ENCODE data around the gene RB1.
"Not testable (repeated sequence)": the region's sequence is repeated elsewhere in the genome, so short reads cannot be mapped to it uniquely, and the experiment has no call there.

The RB1 gene

DNA sequence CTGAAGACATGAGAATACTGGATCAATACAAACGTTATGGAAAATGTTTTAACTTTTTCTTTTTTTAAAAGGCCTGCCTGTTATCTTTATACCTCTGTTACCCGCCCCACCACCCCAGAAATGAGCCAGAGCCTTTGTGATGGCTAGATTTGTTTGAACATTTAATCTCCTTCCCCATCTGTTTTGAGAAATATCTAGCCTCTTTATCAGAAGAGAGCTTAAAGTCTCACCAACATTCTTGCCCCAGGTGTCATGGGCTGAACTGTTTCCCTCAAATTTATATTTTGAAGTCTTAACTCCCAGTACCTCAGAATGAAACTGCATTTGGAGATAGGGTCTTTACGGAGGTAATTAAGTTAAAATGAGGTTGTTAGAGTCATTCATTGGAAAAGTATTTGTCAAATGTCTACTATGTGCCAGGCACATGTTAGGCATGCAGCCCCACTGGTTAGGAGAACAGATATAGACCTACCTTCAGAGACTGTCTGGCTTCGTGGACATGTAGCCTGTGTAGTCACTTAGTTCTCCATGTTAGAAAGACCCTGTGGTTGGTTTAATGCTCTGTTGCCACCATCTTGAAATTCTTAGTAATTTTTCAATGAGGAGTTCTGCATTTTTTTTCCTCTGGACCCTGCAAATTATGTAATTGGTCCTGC, 6.3 kb upstream of the RB1 start:
- DNase-seq (ENCODE audit: low read depth), result no peak

DNA sequence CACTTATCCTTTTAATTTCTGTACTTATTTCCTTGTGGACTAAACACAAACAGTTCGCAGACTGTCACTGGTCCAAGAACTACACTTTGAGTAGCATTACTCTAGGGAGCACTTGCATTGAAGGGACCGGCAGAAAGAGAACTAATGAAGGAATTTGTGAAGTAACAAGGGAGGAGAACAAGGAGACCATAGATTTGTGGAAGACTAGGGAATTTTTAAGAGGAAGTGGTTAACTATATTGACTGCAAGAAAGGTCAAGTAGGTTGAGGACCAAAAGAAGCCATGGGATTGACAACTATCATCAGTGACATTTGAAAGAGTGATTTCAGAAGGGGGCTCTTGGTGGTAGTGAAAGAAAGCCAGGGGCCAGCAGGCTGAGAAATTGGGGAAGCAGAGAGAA, 4.0 kb upstream of the RB1 start:
- DNase-seq (ENCODE audit: low read depth), result no peak

GRCh38 chr13:48302871-48303358, 636 bp upstream of the RB1 start:
- DNase-seq (ENCODE audit: low read depth), result no peak

DNA sequence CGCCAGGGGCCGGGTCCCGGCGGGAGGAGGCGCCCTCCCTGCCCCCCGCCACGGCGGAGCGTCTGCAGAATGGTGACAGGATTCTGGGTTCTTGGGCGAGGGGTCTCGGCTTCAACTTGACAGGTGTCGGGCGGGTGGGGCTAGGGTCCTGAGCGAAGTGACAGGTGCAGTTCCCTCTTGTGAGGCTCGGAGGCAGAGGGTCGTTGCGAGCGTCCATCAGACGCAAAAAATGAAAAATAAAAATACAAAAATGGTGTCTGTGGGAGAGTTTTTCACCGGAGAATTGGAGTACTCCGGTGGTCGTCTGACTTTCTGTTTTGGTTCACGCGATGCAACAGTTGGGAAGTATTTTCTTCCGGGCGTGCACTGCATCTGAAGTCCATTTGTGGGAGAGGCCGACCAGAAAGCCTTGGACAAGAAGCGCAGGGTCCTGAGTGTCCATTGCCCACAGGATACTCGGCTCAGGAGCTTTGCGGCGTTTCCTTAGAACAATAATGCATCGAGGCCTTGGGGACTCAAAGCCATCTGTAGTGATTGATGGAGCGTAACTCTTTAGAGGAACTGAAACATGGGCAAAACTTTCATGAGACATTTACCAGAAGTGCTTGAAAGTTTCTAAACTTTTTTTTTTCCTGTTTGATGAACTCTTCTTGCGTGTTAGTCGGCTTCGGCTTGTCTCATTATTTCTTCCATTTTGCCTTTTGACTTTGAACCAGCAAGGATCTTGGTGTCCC, 759 bp downstream of the RB1 start:
- no peak for DNase-seq (ENCODE audit: low read depth)

DNA sequence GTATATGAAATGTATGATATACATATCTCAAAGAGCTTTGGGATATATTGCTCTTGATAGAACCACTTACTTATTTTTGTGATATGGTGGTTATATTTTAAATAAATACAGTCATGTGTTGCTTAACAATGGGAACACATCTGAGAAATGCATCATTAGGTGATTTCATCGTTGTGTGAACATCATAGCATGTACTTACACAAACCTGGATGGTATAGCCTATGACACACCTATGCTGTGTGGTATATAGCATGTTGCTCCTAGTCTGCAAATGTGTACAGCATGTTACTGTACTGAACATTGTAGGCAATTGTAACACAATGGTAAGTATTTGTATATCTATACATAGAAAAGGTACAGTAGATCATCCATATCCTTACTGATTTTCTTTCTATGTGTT, 7.7 kb downstream of the RB1 start:
- no peak for DNase-seq (ENCODE audit: low read depth)

DNA sequence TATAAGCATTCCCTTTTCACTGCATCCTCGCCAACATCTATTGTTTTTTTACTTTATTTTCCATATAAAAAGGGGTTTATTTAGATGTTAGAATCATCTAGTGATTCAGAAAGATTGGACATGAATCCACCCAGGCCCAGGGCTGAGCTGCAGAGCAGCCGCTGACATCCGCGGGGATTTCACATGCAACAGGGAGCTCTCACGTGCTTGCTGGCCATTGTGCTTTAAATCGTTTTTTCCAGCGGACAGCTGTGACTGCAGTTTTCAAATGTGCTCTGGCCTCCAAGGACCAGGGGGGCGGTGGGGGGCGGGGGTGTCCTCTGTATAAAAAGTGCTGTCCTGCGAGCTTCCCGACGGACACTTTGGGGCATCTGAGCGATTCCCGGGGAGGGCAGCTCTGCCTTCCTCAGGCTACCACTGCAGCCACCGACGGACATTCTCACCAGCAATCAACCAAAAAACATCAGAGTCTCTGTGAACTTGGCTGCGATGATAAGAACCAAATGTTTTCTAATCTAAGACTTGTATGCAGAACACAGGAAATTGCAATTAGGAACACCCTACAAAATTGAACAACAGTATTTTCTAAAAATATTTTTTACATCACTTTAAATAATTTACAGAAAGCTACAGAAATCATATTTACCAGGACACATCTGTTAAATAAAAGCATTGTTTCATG, 12.6 kb downstream of the RB1 start:
- DNase-seq (ENCODE audit: low read depth), result no peak

GRCh38 chr13:48316826-48317510, 13.4 kb downstream of the RB1 start:
- no peak for DNase-seq (ENCODE audit: low read depth)

DNA sequence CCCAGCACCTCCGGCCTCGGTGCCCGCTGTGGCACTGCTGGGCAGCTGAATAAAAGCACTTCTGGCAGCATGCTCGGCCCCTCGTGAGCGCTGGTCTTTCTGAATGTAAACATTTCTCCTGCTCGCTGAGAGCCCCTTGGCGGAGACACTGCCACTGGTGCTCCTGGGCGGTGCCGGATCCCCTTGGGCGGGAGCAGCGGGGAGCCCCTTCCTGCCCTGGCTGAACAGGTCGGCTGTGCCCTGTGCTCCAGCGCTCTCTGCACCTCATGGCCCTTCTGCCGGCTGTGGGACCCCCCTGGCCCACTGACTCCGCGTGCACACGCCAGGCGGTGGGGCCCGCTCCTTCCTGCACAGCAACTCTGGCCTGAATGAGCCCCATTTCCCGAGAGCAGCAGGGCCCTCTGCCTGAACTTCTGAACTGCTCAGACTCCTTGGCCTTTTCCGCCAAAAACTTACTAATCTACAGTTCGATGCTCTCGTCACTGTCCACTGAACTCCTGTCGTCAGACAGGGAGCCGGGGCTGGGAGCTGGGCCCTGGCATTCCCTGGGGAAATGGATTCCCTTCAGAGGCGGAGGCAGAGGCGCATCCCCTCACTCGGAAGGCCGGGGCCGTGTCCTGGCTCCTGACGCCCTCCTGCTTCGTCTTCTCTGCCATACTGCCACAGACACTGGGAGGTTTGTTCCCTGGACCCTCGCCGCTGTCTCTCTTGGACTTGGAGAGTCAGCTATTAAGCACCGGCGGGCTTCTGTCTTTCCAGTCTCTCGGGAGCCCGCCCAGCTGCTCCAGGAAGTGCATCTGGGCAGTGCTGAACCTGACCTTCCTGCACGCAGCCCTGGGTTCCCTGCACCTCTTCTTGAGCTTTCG, 14.2 kb downstream of the RB1 start:
- no peak for DNase-seq (ENCODE audit: low read depth)

DNA sequence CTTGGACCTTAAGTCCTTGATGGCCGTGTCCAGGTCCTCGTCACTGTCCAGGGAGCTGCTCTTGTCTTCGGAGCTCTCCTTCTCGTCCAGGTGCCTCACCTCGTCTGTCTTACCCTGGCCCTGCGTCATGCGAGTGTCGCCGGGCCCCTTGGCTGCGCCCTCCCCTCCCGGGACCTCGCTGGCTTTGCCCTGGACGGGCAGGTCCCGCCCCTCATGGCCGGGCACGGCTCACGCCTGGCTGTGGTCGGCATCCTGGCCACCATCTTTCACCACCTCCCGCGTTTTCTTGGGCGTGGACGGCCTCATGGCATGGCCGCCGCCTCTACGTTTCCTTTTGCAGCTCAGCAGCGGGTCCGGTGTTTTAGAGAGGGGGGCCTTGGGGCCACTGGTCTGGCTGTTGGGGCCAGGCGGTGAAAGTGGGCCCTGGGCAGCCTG, 14.8 kb downstream of the RB1 start:
- DNase-seq (ENCODE audit: low read depth), result no peak

GRCh38 chr13:48318821-48319511, 15.4 kb downstream of the RB1 start:
- no peak for DNase-seq (ENCODE audit: low read depth)

DNA sequence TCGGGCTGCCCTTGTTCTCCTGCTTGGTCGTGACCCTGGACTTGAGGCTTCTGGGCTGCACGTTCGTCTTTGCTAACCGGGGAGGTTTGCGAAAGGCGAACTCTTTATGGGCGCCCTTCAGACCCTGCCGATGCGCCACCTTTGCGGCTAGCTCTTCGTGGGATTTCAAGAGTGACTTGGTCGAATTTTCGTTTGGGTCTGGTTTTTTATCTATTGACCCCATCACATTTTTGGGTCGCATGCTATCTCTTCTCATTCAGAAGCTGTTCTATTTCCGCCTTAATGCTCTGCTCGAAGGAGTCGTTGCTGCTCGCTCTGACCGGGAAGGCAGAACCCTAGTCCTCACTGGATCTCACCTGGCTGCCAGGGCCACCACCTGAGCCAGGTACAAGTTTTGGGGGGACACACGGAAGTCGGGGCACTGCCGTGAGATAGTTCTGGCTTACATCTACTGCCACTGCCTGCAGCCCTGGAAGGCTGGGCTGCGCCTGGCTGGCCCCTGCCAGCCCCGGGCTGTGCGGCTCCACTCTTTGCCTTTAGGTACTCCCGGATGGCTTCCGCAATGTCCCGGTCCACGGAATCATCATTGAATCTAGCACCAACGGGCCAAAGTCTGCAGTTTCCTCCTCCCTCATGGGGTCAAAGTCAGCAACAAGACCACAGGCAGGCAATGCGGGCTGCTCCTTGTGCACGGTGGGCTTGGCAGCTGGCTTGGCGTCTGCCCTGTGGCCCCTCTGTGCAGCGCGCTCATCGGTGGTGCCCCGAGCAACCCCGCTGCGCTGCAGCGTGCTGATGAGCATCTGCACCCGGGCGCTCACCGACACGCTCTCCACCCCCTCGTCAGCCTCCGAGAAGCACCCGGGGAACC, 16.2 kb downstream of the RB1 start:
- no peak for DNase-seq (ENCODE audit: low read depth)

- DNase-seq (ENCODE audit: low read depth), result no peak
Measured at GRCh38 chr13:48320399-48320790, 16.8 kb downstream of the RB1 start.

DNA sequence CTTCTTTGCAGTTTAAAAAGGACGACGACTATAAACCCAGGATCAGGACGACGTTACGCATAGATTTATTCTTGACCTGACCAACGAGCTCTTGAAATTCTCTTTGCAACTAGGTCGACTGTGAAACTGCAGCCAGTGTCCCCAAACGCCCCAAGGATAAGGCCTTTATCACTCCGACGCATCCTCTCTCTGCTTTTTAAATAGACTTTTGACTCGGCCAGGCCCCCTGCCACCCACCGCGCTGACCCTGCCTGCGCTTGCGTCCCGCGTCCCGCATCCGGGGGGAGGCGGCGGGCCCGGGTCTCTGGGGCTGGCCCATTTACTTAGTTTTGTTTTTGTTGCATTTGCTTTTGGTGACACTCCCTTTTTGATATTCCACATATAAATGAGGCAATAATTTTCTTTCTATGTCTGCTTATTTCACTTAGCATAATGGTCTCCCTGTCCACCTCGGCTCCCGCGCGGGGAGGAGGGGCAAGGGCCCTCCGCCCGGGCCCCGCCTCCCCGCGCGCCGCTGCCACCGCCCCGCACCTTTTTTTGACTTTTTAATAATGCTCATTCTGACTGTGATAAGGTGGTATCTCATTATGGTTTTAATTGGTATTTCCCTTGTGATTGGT, 17.4 kb downstream of the RB1 start:
- DNase-seq (ENCODE audit: low read depth), result no peak

DNA sequence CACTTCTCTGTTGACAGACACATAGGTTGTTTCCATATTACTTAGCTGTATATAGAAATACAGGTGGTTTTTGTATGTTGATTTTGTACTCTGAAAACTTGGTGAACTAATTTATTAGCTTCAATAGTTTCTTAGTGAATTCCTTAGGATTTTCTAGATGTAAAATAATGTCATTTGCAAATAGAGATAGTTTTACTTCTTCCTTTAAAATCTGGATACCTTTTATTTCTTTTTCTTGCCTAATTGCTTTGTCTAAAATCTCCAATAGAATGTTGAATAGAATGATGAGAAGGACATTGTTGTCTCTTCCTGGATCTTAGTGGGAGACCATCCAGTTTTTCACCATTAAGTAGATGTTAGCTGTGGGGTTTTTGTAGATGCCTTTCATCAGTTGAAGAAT, 18.7 kb downstream of the RB1 start:
- DNase-seq (ENCODE audit: low read depth), result no peak

- DNase-seq (ENCODE audit: low read depth), result no peak
Measured at GRCh38 chr13:48333976-48334375, 30.4 kb downstream of the RB1 start.

DNA sequence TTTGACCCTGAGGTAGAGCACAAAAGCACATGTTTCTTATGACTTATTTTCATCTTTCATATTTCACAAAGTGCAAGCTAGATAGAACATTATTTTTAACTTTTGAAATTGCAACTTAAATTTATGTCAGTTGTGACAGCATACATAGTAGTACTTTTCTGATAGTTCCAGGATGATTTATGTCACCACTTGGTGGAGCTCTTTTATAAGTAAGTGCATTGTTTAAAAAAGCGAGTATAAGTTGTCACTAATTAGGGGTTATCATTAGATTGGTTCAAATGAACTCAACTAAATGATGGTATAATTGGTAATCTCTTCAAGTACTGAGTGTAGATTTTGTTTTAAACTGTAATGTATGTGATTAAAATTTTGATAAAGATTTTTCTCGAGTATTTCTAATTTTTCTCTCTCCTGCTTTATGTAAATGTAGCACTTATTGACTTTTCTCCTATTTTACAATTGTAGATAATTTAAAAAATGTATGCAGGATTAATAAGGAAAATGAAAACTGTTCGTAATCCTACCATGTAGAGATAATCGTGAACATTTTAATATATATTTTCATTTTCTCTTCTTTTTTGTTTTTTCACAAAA, 31.1 kb downstream of the RB1 start:
- DNase-seq (ENCODE audit: low read depth), result no peak

GRCh38 chr13:48339198-48339597, 35.6 kb downstream of the RB1 start:
- not testable (repeated sequence) for DNase-seq (ENCODE audit: low read depth)

DNA sequence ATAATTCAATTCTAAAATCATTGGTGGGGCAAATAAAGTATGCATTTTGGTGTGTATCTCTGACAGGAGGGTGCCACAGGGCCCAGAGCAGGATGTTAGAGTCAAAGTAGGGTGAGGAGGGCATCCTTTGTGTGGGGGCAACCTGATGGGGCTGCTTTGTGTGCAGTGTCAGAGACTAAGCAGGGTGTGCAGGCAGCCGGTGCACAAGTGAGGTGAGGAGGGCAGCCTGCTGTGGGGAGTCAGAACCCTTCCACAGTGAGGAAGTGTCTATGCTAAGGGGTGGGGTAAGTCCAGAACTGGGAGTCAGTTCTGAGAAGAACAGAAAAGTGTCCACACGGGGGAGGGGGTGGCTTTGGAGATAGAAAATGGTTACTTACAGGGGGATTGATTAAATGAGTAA, 40.7 kb downstream of the RB1 start:
- DNase-seq (ENCODE audit: low read depth), result no peak

DNA sequence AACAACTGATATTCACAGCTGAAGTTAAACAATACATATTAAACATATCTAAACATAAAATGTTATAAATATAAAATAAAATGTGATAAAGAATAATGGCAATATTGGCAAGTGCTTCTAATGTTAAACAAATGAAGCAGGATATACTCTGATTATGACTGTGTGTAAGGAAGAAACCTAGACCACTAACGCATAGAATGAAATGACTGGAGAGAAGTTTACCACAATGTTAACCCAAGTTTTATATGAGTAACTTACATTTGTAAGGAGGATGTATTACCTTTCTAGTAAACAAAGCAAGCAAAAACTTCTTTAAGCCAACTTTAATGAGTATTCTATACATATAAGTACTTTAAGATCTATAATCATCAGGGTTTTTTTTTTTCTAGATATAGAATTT, 43.0 kb downstream of the RB1 start:
- DNase-seq (ENCODE audit: low read depth), result no peak

Data from stimulated activated CD8-positive, alpha-beta memory T cell treated with anti-CD3 and anti-CD28 coated beads, Interleukin-4, amount 100 ng/mL, for 24 hours (primary cell).